HL-60/S4 (cell line): ENCODE measurements around the gene ANKRD39.

ENCODE experiments used
- in situ Hi-C: fragments of 300-500 bp; cut with MboI; formaldehyde crosslinking; loops from 2 replicates; pipeline ENCODE4 v1.14.3; 2022; ENCODE audit warnings: low sequenced_read_pairs

ANKRD39 gene

DNA sequence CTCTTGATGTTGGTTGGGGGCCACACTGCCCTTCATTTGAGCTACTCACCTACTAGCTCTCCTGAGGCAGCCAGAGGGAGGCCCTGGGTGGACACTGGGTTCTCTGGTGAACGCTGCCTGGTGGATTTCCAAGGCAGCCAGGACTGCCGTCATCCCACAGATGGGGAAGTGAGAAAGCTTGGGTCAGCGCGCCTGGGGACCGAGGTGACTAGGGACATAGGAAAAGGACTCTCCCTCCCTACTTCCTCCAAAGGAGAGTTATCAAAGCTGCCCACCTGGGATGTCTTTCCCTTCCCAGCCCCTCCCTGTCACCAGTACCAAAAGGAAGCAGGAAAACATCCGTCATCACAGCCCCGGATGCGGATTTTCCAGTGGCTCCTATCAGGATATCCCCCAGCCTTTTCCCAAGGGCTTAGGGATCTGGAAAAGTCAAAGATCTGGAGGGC, 15.9 kb upstream of the ANKRD39 start:
- in situ Hi-C loops: loop anchor here (25.0 kb wide), 1 partner anchor 239 kb away; the partner anchor contains the start of gene ANKRD36

DNA sequence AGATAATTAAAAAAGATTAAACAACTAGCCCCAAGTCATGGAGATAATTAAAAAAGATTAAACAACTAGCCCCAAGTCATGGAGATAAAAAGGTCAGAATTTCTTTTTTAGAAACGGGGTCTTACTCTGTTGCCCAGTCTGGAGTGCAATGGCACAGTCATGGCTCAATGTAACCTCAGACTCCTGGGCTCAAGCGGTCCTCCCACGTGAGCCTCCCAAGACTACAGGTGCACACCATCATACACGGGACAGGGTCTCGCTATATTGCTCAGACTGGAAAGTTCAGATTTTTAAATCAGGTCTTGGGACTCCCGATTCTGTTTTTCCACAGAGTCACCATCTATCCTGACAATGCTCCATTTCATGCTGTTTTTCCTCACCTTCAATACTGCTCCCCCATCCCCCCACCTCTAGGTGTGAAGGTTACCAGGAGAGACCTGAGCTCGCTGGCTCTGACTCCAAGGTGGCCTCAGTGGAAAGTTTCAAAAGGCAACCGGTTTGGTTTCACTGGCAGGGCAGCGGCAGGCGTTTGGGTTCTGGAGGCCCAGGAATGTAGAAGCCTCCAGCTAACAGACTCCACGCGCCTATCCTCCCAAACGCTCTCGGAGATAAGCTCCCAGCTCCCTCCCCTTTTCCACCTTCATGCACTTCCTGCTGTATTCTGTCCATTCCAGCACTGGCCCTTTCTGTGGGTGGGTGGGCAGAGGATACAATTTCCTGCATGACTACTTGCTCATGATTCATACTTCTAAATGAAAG, 15.0 kb upstream of the ANKRD39 start:
- in situ Hi-C loops: loop anchor here (25.0 kb wide), 1 partner anchor 240 kb away; the partner anchor contains the start of gene ANKRD36

GRCh38 chr2:96870626-96871255, 12.9 kb upstream of the ANKRD39 start:
- in situ Hi-C loops: loop anchor here (25.0 kb wide), 1 partner anchor 242 kb away; the partner anchor contains the start of gene ANKRD36

- in situ Hi-C loops: loop anchor here (25.0 kb wide), 1 partner anchor 242 kb away; the partner anchor contains the start of gene ANKRD36
Measured at GRCh38 chr2:96869822-96870625, 12.2 kb upstream of the ANKRD39 start, which contains the start of gene SEMA4C. Gene SEMA4C, minus strand, starts transcription at chr2:96870080. Its CDS starts 2,194 bp downstream, at chr2:96867886.

- in situ Hi-C loops: loop anchor here (25.0 kb wide), 1 partner anchor 243 kb away; the partner anchor contains the start of gene ANKRD36
Measured at GRCh38 chr2:96869281-96869821, 11.5 kb upstream of the ANKRD39 start.

DNA sequence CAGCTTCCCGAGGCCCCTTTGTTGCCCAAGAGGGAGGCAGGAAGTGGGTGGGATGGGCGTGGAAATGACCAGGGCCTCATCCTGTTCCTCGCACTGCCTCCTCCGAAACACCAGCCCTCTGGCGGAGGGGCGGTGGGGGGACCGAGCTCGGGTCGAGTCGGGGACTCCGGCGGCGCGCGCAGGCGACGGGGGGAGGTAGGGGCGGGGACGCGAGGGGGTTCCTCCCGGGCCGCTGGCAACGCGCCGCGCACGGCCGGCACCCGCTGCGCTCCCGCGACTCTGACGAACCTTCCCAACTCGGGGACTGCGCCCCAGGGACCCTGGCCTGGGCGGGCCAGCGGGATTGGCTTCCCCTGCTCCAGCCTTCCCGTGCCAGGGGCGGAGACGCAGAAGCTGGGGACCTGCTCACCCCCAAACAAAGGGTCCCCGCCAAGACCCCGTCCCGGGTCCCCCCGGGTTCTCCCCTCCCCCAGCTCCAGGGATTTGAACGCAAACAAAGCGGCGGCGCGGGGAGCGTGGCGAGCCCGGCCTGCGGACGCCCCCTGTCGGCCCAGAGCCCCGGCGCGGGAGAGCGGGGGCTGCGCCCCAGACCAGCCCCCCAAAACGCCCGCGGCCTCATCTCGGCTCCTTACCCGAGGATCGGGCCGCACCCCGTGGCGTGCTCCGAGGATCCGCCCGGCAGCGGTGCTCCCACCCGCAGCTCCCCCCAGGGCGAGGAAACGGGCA, 10.9 kb upstream of the ANKRD39 start:
- in situ Hi-C loops: loop anchor here (25.0 kb wide), 1 partner anchor 244 kb away; the partner anchor contains the start of gene ANKRD36

DNA sequence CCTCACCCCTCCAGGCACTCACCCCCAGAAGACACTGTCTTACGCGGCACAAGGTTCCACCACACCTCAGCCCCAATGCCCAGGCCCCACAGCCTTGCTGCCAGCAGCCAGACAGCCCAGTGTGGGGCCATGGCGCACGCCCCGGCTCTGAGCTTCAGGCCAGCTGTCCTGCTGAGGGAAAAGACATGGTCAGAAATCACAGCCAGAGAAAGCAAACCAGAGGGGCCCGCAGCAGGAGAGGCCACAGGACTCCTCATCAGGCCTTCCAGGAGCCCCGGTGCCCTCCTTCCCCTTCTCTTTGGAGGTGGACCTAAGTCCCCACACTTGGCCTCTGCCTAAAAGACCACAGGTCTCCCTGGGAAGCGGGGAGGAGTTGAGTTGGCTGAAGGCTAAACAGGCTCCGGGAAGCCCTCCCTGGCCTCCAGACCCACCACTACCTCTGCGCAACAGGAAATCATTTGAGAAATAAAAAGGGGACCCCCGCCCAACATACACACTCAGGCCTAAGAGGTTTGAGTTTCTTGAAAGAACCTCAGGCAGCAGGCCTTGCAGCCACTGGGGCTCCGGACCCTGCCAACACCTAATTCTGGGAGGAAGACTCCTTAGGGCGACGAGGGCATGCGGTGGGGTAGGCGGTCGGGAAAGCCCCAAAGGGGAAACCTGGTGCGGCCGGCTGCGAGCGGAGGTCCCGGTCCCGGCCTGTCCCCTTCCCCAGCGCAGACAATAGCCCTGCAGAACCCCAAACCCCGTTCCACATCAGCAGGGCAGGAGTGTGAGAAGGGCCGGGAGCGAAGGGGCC, 10.1 kb upstream of the ANKRD39 start:
- in situ Hi-C loops: loop anchor here (25.0 kb wide), 1 partner anchor 244 kb away; the partner anchor contains the start of gene ANKRD36

DNA sequence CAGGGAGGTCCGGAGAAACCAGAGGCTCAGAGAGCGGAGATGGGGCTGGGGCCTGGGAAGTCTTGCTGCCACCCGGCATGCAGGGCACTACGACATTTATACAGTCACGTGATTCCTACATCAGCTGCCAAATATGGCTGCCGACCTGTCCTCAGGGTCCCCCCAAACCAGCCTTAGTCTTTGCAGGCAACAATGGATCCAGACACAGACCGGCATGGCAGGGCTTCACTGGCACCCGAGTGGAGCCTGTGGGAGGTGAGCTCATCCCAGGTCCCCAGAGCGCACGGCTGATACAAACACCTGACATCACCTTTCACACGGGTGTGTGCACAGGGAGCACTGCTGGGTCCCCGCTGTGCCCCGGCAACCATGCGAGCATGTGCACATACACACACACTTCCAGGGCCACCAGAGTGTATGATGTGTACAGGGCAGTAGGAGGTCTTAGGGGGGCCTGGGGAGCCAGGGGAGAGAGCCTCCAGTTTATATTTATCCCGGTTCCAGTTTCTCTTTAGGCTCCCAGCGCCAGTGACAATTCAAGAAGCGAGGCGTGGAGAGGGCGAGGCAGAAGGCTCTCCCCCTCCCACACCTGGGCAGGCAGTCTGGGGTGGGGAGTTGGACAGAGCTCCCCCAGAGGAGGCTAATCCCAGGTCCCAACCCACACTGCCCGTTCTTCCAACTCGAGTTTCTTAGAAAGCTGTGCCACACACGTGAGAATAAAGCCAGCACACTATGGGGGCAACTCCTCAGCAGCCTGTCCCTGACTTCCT, 9.4 kb upstream of the ANKRD39 start:
- in situ Hi-C loops: loop anchor here (25.0 kb wide), 1 partner anchor 245 kb away; the partner anchor contains the start of gene ANKRD36

- in situ Hi-C loops: loop anchor here (25.0 kb wide), 1 partner anchor 246 kb away; the partner anchor contains the start of gene ANKRD36
Measured at GRCh38 chr2:96866586-96866985, 8.8 kb upstream of the ANKRD39 start.

DNA sequence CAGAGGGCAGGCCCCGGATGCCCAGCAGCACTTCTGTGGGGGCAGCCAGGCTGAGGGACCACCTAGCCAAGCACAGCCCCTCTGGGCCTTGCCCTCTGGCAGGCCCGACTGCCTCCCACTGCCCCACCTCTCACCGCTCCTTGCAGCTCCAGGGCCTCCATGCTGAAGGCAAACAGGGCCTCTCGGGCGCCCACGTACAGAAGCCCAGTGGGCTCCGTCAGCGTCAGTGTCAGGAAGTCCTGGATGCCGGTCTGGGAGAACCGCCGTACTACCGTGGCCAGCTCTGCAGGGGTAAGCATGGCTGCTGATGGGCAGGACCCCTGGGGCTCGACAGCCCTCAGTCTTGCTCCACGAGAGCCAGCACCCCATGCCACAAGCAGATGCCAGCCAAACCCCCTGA, 8.3 kb upstream of the ANKRD39 start:
- in situ Hi-C loops: loop anchor here (25.0 kb wide), 1 partner anchor 246 kb away; the partner anchor contains the start of gene ANKRD36

GRCh38 chr2:96865654-96866053, 7.8 kb upstream of the ANKRD39 start:
- in situ Hi-C loops: loop anchor here (25.0 kb wide), 1 partner anchor 247 kb away; the partner anchor contains the start of gene ANKRD36

DNA sequence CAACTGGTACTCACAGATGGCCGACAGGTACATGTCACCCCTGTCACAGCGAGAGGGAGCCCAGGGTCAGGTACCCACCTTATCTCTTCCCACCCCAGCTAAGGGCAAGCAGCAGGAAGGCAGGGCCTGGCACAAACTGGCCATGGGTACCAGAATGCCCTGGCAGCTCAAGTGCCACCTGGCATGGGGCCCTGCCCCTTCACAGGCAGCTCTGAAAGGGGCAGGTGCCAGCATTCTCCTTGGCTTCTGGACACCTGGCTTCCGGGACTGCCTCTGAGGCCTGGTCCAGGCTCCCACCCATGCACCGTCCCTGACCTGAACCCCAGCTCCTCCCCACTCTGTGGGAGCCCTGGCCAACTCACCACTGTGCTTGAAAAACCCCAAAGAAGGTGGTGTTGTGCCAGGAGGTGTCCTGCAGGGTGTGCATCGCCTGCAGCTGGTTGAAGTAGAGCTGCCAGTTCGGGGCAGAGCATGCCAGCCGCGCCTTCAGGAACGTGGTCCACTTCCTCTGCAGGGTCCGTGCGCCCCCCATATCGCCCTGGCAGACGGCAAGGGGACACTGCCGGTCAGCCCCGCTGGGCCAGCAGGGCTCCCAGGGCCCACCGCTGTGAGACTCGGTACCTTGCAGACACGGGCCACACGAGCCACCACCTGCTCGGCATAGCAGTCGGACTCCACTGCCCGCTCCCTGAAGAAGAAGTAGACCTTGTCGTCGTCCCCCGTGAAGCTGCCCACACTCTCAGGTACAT, 6.7 kb upstream of the ANKRD39 start:
- in situ Hi-C loops: loop anchor here (25.0 kb wide), 1 partner anchor 248 kb away; the partner anchor contains the start of gene ANKRD36

GRCh38 chr2:96863575-96864342, 5.9 kb upstream of the ANKRD39 start:
- in situ Hi-C loops: loop anchor here (25.0 kb wide), 1 partner anchor 249 kb away; the partner anchor contains the start of gene ANKRD36

GRCh38 chr2:96863056-96863455, 5.2 kb upstream of the ANKRD39 start:
- in situ Hi-C loops: loop anchor here (25.0 kb wide), 1 partner anchor 249 kb away; the partner anchor contains the start of gene ANKRD36

GRCh38 chr2:96861074-96861473, 3.3 kb upstream of the ANKRD39 start:
- in situ Hi-C loops: loop anchor here (25.0 kb wide), 1 partner anchor 251 kb away; the partner anchor contains the start of gene ANKRD36
